PC-3 (cell line): ENCODE results near the gene GRIPAP1.

ENCODE experiments used
- EZH2phosphoT487 ChIP-seq: fragments of 300-600 bp; sonication (generic); IDR thresholded peaks from 2 replicates; pipeline ENCODE4 v1.6.1; 2018; ENCODE audit warnings: mild to moderate bottlenecking, antibody characterized with exemption, low read length, borderline replicate concordance
- TF ChIP-seq, protein P1 (sequence below): fragments of 300-600 bp; sonication (generic); conservative IDR thresholded peaks from 2 replicates; pipeline ENCODE4 v1.5.1; 2017; ENCODE audit warnings: antibody characterized with exemption, low read depth, mild to moderate bottlenecking, low read length

DNA sequence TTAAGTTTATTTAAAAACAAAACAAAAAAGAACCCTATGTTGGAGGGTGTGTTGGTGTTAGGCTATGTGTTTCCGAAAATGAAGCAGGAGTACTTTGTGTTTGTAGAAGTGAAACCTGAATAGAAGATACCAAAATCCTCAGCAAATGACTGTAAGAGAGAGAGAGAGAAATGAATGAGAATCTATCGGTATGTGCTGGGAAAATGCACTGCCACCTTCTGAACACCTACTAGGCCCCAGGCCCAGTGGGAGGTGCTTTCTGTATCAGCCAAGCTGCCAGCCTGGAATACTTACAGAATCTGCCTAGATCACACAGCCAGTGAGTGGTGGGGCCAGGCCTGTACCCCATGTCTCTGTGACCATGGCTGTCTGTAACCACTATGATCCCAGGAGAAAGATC, 68.3 kb downstream of the GRIPAP1 start:
- TF ChIP-seq, protein P1, sequence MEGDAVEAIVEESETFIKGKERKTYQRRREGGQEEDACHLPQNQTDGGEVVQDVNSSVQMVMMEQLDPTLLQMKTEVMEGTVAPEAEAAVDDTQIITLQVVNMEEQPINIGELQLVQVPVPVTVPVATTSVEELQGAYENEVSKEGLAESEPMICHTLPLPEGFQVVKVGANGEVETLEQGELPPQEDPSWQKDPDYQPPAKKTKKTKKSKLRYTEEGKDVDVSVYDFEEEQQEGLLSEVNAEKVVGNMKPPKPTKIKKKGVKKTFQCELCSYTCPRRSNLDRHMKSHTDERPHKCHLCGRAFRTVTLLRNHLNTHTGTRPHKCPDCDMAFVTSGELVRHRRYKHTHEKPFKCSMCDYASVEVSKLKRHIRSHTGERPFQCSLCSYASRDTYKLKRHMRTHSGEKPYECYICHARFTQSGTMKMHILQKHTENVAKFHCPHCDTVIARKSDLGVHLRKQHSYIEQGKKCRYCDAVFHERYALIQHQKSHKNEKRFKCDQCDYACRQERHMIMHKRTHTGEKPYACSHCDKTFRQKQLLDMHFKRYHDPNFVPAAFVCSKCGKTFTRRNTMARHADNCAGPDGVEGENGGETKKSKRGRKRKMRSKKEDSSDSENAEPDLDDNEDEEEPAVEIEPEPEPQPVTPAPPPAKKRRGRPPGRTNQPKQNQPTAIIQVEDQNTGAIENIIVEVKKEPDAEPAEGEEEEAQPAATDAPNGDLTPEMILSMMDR: no peak
- TF ChIP-seq EZH2phosphoT487: no peak
